GM19455 (cell line): ENCODE results near the gene PCDHGA10.
"Not testable (repeated sequence)": the region's sequence is repeated elsewhere in the genome, so short reads cannot be mapped to it uniquely, and the experiment has no call there.

Experiments used
- ATAC-seq: cut with Tn5 transposase; IDR thresholded peaks from one replicate; pipeline ENCODE4 v1.9.1; 2021; ENCODE audit not compliant: unreplicated experiment

The PCDHGA10 gene

DNA sequence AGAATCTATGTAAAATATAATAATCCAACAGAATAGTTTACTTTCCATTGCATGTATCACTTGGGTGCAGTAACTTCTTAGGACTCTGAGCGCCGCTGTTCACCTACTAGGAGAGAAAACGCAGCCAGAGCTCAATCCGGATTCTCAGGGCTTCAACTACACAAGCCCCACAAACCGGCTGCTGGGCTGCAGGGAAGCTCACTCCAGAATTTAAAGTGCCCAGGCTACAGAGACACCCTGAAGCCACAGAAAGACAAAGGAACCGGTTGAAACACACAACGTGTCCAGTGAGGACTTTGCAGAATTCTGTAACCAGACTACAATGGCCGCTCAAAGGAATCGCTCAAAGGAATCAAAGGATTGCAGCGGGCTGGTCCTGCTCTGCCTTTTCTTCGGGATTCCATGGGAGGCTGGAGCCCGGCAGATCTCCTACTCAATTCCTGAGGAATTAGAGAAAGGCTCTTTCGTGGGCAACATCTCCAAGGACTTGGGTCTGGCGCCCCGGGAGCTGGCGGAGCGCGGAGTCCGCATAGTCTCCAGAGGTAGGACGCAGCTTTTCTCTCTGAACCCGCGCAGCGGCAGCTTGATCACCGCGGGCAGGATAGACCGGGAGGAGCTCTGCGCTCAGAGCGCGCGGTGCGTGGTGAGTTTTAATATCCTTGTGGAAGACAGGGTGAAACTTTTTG, at the start of gene PCDHGA10:
PCDHGA10 (plus strand) TSS at position 134 of the 686 bp plus-strand sequence; CDS start at position 323, 189 bp downstream.
- ATAC-seq, result peak; percentile 89

DNA sequence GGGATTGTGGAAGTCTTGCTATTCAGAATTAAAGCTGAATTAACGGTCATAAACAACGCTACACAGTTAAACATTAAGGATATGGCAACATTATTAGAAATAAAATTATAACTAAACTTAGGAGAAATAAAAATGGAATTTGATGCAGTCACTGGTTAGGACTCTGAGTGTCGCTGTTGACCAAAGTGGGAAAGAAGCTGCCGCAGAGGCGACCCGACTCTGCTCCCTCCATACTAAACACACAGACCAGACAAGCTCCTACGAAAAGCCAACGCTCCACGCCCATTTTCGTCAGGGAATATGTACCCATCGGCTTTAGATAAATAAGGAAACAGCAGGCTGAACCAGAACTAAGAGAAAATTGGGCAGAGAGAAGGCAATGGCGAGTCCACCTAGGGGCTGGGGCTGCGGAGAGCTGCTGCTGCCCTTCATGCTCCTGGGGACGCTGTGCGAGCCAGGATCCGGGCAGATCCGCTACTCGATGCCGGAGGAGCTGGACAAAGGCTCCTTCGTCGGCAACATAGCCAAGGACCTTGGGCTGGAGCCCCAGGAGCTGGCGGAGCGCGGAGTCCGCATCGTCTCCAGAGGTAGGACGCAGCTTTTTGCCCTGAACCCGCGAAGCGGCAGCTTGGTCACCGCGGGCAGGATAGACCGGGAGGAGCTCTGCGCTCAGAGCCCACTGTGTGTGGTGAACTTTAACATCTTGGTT, 48.7 kb upstream of the PCDHGA10 start, which contains the start of gene PCDHGA5:
PCDHGA5 (plus strand) TSS at position 211 of the 709 bp plus-strand sequence; CDS start at position 380, 169 bp downstream.
- ATAC-seq, result no peak

DNA sequence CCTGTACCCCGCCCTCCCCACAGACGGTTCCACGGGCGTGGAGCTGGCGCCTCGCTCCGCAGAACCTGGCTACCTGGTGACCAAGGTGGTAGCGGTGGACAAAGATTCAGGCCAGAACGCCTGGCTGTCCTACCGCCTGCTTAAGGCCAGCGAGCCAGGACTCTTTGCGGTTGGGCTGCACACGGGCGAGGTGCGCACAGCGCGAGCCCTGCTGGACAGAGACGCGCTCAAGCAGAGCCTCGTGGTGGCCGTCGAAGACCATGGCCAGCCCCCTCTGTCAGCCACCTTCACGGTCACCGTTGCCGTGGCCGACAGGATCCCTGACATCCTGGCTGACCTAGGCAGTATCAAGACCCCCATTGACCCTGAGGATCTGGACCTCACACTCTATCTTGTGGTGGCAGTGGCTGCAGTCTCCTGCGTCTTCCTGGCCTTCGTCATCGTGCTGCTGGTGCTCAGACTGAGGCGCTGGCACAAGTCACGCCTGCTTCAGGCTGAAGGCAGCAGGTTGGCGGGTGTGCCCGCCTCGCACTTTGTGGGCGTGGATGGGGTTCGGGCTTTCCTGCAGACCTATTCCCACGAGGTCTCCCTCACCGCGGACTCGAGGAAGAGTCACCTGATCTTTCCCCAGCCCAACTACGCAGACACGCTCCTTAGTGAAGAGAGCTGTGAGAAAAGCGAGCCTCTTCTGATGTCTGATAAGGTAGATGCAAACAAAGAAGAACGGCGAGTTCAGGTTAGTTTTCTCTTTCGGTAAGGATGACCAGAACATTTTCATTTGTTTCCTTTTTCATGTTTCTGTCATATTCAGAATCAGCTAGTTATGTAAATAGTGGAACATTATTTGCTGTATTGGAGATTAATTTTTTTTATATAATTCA, 46.5 kb upstream of the PCDHGA10 start:
- ATAC-seq, result no peak

DNA sequence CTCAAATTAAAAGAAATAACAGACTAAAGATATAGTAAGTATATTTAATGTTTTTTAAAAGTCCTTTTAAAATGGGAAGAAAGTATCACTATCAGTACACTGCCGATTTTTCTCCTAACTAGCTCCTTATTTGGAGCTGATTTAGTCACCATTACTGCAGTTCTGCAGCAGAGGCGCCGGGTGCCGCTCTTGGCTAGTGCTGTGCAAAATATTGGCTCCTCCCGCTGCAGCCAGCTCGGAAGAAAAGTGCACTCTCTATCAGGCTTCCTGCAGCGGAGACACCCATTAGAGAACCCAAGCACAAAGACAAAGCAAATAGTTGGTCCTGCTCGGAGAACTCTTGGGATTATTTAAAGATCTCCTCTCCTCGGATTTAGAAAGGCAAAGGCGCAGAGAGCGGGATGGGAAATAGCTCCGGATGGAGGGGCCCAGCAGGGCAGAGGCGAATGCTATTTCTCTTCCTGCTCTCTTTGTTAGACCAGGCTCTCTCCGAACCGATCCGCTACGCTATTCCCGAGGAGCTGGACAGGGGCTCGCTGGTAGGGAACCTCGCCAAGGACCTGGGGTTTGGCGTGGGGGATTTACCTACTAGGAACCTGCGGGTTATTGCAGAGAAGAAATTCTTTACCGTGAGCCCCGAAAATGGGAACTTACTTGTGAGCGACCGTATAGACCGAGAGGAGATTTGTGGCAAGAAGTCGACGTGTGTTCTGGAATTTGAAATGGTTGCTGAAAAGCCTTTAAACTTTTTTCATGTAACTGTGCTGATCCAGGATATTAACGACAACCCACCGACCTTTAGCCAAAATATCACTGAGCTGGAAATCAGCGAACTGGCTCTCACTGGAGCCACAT, 42.6 kb upstream of the PCDHGA10 start, which contains the start of gene PCDHGB3:
PCDHGB3 (plus strand) TSS at position 249 of the 855 bp plus-strand sequence; CDS start at position 402, 153 bp downstream.
- ATAC-seq, result peak; percentile 98

DNA sequence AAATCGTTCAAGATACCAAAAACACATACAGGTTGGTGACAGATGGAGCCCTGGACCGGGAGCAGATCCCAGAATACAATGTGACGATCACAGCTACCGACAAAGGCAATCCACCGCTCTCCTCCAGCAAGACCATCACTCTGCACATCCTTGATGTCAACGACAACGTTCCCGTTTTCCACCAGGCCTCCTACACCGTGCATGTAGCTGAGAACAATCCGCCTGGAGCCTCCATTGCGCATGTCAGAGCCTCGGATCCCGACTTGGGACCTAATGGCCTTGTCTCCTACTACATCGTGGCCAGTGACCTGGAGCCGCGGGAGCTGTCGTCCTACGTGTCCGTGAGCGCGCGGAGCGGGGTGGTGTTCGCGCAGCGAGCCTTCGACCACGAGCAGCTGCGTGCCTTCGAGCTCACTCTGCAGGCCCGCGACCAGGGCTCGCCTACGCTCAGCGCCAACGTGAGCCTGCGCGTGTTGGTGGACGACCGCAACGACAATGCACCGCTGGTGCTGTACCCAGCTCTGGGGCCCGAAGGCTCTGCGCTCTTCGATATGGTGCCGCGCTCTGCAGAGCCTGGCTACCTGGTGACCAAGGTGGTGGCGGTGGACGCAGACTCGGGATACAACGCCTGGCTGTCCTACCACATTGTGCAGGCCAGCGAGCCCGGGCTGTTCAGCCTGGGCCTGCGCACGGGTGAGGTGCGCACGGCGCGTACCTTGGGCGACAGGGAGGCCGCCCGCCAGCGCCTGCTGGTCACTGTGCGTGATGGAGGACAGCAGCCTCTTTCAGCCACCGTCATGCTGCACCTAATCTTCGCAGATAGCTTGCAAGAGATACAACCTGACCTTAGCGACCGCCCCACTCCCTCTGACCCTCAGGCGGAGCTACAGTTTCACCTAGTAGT, 41.0 kb upstream of the PCDHGA10 start:
- ATAC-seq, result no peak

DNA sequence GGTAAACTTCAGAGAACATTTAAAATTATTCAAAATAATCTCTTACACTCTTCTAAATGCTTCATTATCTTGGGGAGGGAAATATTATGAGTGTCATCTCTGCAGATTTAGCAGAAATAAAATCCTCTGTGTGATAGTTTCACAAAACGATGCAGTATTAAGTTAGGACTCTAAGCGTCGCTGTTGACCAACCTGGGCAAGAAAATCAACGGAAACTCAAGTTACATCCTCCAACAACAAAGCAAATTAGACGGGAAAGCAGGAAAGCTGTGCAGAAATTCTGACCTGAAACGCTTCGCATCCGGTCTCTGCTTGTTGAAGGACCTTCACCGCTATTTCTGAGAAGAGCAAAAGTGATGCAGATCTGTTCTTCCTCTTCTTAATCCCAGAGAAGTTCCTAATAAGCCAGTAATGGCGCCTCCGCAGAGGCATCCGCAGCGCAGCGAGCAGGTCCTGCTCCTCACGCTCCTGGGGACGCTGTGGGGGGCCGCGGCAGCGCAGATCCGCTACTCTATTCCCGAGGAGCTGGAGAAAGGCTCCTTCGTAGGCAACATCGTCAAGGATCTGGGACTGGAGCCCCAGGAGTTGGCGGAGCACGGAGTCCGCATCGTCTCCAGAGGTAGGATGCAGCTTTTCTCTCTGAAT, 39.0 kb upstream of the PCDHGA10 start, which contains the start of gene PCDHGA6:
PCDHGA6 (plus strand) TSS at position 219 of the 645 bp plus-strand sequence; CDS start at position 412, 193 bp downstream.
- ATAC-seq, result no peak

DNA sequence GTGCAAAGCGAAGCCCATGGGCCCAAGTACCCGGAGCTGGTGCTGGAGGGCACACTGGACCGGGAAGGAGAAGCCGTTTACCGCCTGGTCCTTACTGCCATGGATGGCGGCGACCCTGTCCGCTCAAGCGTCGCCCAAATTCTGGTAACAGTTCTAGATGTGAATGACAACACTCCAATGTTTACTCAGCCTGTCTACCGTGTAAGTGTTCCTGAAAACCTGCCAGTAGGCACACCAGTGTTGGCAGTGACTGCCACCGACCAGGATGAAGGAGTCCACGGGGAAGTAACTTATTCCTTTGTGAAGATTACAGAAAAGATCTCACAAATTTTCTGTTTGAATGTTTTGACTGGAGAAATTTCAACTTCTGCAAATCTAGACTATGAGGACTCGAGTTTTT, 38.2 kb upstream of the PCDHGA10 start:
- ATAC-seq, result no peak

DNA sequence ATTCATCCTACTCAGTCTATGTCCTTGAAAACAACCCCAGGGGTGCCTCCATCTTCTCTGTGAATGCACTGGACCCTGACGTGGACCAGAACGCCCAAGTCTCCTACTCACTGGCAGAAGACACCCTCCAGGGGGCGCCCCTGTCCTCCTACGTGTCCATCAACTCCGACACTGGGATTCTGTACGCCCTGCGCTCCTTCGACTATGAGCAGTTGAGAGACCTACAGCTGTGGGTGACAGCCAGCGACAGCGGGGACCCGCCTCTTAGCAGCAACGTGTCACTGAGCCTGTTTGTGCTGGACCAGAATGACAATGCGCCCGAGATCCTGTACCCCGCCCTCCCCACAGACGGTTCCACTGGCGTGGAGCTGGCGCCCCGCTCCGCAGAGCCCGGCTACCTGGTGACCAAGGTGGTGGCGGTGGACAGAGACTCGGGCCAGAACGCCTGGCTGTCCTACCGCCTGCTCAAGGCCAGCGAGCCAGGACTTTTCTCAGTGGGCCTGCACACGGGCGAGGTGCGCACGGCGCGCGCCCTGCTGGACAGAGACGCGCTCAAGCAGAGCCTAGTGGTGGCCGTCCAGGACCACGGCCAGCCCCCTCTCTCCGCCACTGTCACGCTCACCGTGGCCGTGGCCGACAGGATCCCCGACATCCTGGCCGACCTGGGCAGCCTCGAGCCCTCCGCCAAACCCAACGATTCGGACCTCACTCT, 37.2 kb upstream of the PCDHGA10 start:
- not testable (repeated sequence) for ATAC-seq

DNA sequence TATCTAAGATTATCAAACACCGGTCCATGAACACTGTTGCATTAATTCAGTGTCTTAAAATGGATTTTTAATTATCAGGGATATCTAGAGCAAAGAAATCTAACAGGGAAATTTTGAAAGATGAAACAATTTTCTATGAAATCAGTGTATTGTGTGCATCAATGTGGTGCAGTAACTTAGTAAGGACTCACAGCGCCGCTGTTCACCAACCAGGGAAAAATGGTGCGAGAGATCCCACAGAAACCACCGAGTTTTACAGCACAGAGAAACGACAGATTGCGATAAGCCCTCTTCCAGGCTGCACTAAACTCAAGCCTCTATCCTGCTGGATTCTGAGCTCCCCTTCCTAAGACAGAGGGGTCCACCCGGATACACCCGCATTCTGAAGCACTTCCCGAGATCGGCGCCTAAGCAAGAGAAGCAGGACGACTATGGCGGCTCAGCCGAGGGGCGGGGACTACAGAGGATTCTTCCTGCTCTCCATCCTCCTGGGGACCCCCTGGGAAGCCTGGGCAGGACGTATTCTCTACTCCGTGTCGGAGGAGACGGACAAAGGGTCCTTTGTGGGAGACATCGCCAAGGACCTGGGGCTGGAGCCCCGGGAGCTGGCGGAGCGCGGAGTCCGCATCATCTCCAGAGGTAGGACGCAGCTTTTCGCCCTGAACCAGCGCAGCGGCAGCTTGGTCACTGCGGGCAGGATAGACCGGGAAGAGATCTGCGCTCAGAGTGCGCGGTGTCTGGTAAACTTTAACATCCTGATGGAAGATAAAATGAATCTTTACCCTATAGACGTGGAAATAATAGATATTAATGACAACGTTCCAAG, 30.1 kb upstream of the PCDHGA10 start, which contains the start of gene PCDHGA7:
PCDHGA7 (plus strand) TSS at position 274 of the 826 bp plus-strand sequence; CDS start at position 432, 158 bp downstream.
- no peak for ATAC-seq

DNA sequence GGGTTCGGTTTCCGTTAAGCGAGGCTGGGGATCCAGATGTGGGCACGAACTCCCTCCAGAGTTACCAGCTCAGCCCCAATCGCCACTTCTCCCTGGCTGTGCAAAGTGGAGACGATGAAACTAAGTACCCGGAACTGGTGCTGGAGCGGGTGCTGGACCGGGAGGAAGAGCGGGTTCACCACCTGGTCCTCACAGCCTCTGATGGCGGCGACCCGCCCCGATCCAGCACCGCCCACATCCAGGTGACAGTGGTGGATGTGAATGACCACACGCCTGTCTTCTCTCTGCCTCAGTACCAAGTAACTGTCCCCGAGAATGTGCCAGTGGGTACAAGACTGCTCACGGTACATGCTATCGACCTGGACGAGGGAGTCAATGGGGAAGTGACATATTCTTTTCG, 29.4 kb upstream of the PCDHGA10 start:
- no peak for ATAC-seq

DNA sequence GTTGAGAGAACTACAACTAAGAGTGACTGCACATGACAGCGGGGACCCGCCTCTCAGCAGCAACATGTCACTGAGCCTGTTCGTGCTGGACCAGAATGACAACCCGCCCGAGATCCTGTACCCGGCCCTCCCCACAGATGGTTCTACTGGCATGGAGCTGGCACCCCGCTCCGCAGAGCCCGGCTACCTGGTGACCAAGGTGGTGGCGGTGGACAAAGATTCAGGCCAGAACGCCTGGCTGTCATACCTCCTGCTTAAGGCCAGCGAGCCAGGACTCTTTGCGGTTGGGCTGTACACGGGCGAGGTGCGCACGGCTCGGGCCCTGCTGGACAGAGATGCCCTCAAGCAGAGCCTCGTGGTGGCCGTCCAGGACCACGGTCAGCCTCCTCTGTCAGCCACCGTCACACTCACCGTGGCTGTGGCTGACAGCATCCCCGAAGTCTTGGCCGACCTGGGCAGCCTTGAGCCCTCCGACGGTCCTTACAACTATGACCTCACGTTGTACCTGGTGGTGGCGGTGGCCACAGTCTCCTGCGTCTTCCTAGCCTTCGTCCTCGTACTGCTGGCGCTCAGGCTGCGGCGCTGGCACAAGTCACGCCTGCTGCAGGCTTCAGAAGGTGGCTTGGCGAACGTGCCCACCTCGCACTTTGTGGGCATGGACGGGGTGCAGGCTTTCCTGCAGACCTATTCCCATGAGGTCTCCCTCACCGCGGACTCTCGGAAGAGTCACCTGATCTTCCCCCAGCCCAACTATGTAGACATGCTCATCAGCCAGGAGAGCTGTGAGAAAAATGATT, 28.1 kb upstream of the PCDHGA10 start:
- no peak for ATAC-seq

DNA sequence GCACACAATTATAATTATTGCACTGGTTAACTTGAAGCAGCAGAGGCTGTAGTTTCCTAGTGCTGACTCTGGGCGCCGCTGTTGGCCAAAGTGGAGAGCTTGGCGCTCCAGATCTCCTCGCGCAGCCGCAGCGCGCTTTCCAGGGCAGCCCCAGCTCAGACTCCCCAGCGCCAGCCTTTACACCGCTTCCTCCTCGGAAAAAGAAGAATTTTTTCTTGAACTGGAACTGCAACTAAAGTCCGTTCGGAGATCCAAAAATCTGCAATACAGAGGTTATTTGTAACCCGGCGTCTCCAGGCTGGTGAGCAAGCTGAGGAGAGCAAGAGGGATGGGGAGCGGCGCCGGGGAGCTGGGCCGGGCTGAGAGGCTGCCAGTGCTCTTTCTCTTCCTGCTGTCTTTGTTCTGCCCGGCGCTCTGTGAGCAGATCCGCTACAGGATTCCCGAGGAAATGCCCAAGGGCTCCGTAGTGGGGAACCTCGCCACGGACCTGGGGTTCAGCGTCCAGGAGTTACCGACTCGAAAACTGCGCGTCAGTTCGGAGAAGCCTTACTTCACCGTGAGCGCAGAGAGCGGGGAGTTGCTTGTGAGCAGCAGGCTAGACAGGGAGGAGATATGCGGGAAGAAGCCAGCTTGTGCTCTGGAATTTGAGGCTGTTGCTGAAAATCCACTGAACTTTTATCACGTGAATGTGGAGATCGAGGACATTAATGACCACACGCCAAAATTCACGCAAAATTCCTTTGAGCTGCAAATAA, 25.1 kb upstream of the PCDHGA10 start, which contains the start of gene PCDHGB4:
PCDHGB4 (plus strand) TSS at position 142 of the 755 bp plus-strand sequence; CDS start at position 329, 187 bp downstream.
- not testable (repeated sequence) for ATAC-seq

DNA sequence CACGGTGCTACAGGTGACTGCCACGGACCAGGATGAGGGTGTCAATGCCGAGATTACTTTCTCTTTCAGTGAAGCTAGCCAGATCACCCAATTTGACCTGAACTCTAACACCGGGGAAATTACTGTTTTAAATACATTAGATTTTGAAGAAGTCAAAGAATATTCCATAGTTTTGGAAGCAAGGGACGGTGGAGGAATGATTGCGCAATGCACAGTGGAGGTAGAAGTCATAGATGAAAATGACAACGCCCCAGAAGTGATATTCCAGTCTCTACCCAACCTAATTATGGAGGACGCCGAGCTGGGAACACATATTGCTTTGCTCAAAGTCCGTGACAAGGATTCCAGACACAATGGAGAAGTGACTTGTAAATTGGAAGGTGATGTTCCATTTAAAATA, 24.1 kb upstream of the PCDHGA10 start:
- ATAC-seq, result no peak

DNA sequence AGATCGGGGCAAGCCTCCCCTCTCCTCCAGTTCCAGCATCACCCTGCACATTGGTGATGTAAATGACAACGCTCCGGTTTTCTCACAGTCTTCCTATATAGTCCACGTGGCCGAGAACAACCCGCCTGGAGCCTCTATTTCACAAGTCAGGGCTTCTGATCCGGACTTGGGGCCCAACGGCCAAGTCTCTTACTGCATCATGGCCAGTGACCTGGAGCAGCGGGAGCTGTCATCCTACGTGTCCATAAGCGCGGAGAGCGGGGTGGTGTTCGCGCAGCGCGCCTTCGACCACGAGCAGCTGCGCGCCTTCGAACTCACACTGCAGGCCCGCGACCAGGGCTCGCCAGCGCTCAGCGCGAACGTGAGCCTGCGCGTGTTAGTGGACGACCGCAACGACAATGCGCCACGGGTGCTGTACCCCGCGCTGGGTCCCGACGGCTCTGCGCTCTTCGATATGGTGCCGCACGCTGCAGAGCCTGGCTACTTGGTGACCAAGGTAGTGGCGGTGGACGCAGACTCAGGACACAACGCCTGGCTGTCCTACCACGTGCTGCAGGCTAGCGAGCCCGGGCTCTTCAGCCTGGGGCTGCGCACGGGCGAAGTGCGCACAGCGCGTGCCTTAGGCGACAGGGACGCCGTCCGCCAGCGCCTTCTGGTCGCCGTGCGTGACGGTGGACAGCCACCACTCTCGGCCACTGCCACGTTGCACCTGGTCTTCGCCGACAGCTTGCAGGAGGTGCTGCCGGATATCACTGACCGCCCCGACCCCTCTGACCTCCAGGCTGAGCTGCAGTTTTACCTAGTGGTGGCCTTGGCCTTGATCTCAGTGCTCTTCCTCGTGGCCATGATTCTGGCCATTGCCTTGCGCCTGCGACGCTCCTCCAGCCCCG, 23.4 kb upstream of the PCDHGA10 start:
- ATAC-seq, result no peak
